Spleen (tissue), 7 donors: ENCODE results near the gene TLE5.

ENCODE experiments used
- CTCF ChIP-seq, 11 experiments: fragments of 200-600 bp in 7 of 11; fragments of 450-650 bp in 4 of 11; sonication (generic) in 4 of 11; IDR thresholded peaks in 8 of 11; conservative IDR thresholded peaks in 3 of 11; 1 replicate in 7 of 11; 2 replicates in 4 of 11; pipeline versions ENCODE4 v1.4.0 to v1.8.0; 2016 to 2021; ENCODE audit warnings: antibody characterized with exemption in 11 of 11, inconsistent platforms in 4 of 11, mild to moderate bottlenecking in 1 of 11
- POLR2A ChIP-seq, 3 donors: fragments of 450-650 bp; IDR thresholded peaks; one replicate each; pipeline ENCODE4 v1.5.1; 2017; ENCODE audit warnings: antibody characterized with exemption in 3 of 3, mild to moderate bottlenecking in 1 of 3
- POLR2AphosphoS5 ChIP-seq, 3 donors: sonication (generic); formaldehyde crosslinking; IDR thresholded peaks; one replicate each; pipeline ENCODE4 v1.5.1; 2017; ENCODE audit warnings: antibody characterized with exemption in 3 of 3
- donor health status: DM: no; HTN: no; CAD: no; lungs with moderate emphysema.
- donor health status: DM: no; HTN: no; CAD: no.
- donor health status: DM: no; HTN: no; CAD: no.

DNA sequence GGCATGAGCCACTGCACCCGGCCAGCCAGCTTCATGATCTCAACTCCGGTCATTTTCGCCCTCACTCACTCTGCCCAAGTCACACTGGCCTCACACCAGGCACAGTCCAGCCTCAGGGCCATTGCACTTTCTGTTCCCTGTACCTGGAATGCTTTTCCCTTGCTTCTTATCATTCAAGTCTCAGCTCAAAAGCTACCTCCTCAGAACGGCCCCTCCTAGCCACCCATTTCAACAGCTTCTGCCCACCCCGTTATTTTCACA, 30.8 kb downstream of the TLE5 start:
- no peak for TF ChIP-seq CTCF (IDR thresholded peaks at IDR 0.05 in 8 of 11, conservative IDR thresholded peaks at IDR 0.05 in 3 of 11)
- TF ChIP-seq POLR2A (IDR thresholded peaks at IDR 0.05), result no peak
- no peak for TF ChIP-seq POLR2AphosphoS5 (IDR thresholded peaks at IDR 0.05)
